SK-N-SH (cell line): Measurements from ENCODE around the gene PDZD2. TPM values are rescaled to one million over a fixed set of nuclear protein-coding genes. Genes with fewer than 3 reads are reported as not detected.
A peak's percentile ranks its signal among the peaks of the same experiment; 100 is the strongest.

Source experiments
- CTCF ChIA-PET: fragments of 300-600, 350-600 bp; formaldehyde crosslinking; extraction: SDS; loops from one replicate; lab custom pipeline; 2021; lab: Yijun Ruan, JAX
- POLR2A ChIA-PET: fragments of 350-600 bp; sonication (Branson Sonifier 250); formaldehyde crosslinking; extraction: SDS; loops from one replicate; lab custom pipeline; 2020; ENCODE audit warnings: antibody characterized with exemption, inconsistent platforms; lab: Yijun Ruan, JAX
- DNase-seq: peaks from one replicate; pipeline ENCODE4 v3.0.0; 2012
- H2AFZ ChIP-seq: fragments of 200-600 bp; sonication (generic); 2 replicates; pipeline ENCODE4 v1.8.1; 2016; ENCODE audit warnings: antibody characterized with exemption, mild to moderate bottlenecking, low read depth
- H3F3A ChIP-seq: fragments of 200-600 bp; sonication (generic); replicated peaks from 2 replicates; pipeline ENCODE3; 2016; ENCODE audit warnings: antibody characterized with exemption, mild to moderate bottlenecking; ENCODE audit not compliant: insufficient read depth
- H3K27ac ChIP-seq, 2 experiments: fragments of 200-500 bp in 1 of 2; fragments of 200-600 bp in 1 of 2; sonication (Bioruptor generic) in 1 of 2; sonication (generic), shearing (Covaris generic) in 1 of 2; 2 replicates each; pipeline versions ENCODE4 v1.5.1 to v1.6.1; 2014 to 2016; ENCODE audit warnings: low read depth in 2 of 2, inconsistent platforms in 1 of 2, low read length in 1 of 2, mild to moderate bottlenecking in 1 of 2, mixed read lengths in 1 of 2
- H3K27me3 ChIP-seq: fragments of 200-600 bp; sonication (generic), shearing (Covaris generic); 2 replicates; pipeline ENCODE4 v1.6.1; 2016; ENCODE audit warnings: mixed run types; ENCODE audit not compliant: insufficient read depth
- H3K36me3 ChIP-seq, 2 experiments: fragments of 200-500 bp in 1 of 2; fragments of 200-600 bp in 1 of 2; sonication (Bioruptor generic) in 1 of 2; sonication (generic) in 1 of 2; replicated peaks in 1 of 2; 2 replicates each; pipeline versions ENCODE3 to v1.5.1; 2014 to 2016; ENCODE audit warnings: low read length in 1 of 2, mild to moderate bottlenecking in 1 of 2; ENCODE audit not compliant: insufficient read depth in 2 of 2, control insufficient read depth in 1 of 2
- H3K4me1 ChIP-seq, 2 experiments: fragments of 200-500 bp in 1 of 2; fragments of 200-600 bp in 1 of 2; sonication (Bioruptor generic) in 1 of 2; sonication (generic), shearing (Covaris generic) in 1 of 2; 2 replicates each; pipeline versions ENCODE4 v1.5.1 to v1.6.1; 2014 to 2016; ENCODE audit warnings: low read depth in 1 of 2, low read length in 1 of 2, mixed run types in 1 of 2; ENCODE audit not compliant: insufficient read depth in 2 of 2, control insufficient read depth in 1 of 2
- H3K4me2 ChIP-seq: fragments of 200-600 bp; sonication (generic), shearing (Covaris generic); 2 replicates; pipeline ENCODE4 v1.6.1; 2017; ENCODE audit warnings: mixed run types
- H3K4me3 ChIP-seq, 2 experiments: fragments of 200-500 bp in 1 of 2; fragments of 200-600 bp in 1 of 2; sonication (Bioruptor generic) in 1 of 2; sonication (generic), shearing (Covaris generic) in 1 of 2; 2 replicates each; pipeline versions ENCODE4 v1.5.1 to v1.8.1; 2014 to 2016; ENCODE audit warnings: low read depth in 2 of 2, inconsistent platforms in 1 of 2, low read length in 1 of 2, mild to moderate bottlenecking in 1 of 2, mixed read lengths in 1 of 2, moderate library complexity in 1 of 2
- H3K79me2 ChIP-seq: fragments of 200-600 bp; sonication (generic); 2 replicates; pipeline ENCODE4 v1.8.1; 2017; ENCODE audit warnings: mild to moderate bottlenecking; ENCODE audit not compliant: insufficient read depth
- H3K9ac ChIP-seq: fragments of 200-600 bp; sonication (generic); 2 replicates; pipeline ENCODE4 v1.6.1; 2017; ENCODE audit warnings: mixed run types
- H3K9me2 ChIP-seq: fragments of 200-600 bp; sonication (generic); 2 replicates; pipeline ENCODE4 v1.6.1; 2017; ENCODE audit warnings: mixed run types
- H3K9me3 ChIP-seq: fragments of 200-600 bp; sonication (generic); 2 replicates; pipeline ENCODE4 v1.6.1; 2017; ENCODE audit warnings: mixed run types, mild to moderate bottlenecking, moderate library complexity
- H4K20me1 ChIP-seq: fragments of 200-600 bp; sonication (generic); 2 replicates; pipeline ENCODE4 v1.6.1; 2017; ENCODE audit warnings: mild to moderate bottlenecking, mixed run types; ENCODE audit not compliant: insufficient read depth
- CHD2 ChIP-seq: fragments of 150-350 bp; IDR thresholded peaks from 2 replicates; pipeline ENCODE4 v1.6.1; 2018; ENCODE audit warnings: low read length; ENCODE audit not compliant: partially characterized antibody
- ELF1 ChIP-seq: IDR thresholded peaks from 2 replicates; pipeline ENCODE4 v1.4.0; 2012
- GATA2 ChIP-seq: sonication (generic); formaldehyde crosslinking; IDR thresholded peaks from 2 replicates; pipeline ENCODE4 v1.5.0; 2020; ENCODE audit warnings: mild to moderate bottlenecking, missing genetic modification reagents
- MXI1 ChIP-seq: IDR thresholded peaks from 2 replicates; pipeline ENCODE4 v1.6.1; 2012; ENCODE audit warnings: mild to moderate bottlenecking, low read depth, low read length, improper control_type of control experiment
- NFIC ChIP-seq: IDR thresholded peaks from 2 replicates; pipeline ENCODE4 v1.4.0; 2012; ENCODE audit warnings: borderline replicate concordance
- PBX3 ChIP-seq: IDR thresholded peaks from 2 replicates; pipeline ENCODE4; 2012
- RXRA ChIP-seq: IDR thresholded peaks from 2 replicates; pipeline ENCODE4 v1.4.0; 2012; ENCODE audit warnings: low read depth, mild to moderate bottlenecking, borderline replicate concordance
- USF1 ChIP-seq: IDR thresholded peaks from 2 replicates; pipeline ENCODE4 v1.4.0; 2012; ENCODE audit warnings: low read depth, borderline replicate concordance
- WGBS: methylation state at CpG from one replicate; pipeline ENCODE4 v1.1.6; 2017; ENCODE audit warnings: low lambda C conversion rate; 5-methylcytosine and 5-hydroxymethylcytosine counted together
- polyA plus RNA-seq, 3 experiments: library from polyadenylated mRNA; depleted of rRNA; stranded (reverse); fragments of >200 nt; gene quantifications; 2 replicates each; pipeline ENCODE4 v1.2.3, GENCODE V29; 2012

PDZD2 gene
- polyA plus RNA-seq, 1 of the 3 experiments (the other 2 are of a cell fraction), result 0.13 TPM

GRCh38 chr5:32100230-32100629 lies 461.3 kb downstream of the PDZD2 start:
- ChIA-PET POLR2A (no interaction called here), CTCF (interaction anchor here (1.0 to 2.1 kb wide), 3 partner anchors 12 to 276 kb away, joined by 4 to 15 read pairs (median 4); no protein-coding TSS in a partner anchor)
- Histone ChIP-seq H4K20me1 (no peaks in the 10 kb centered on the region), H3K79me2 (no peaks in the 10 kb centered on the region), H3K9me2 (no peaks in the 10 kb centered on the region), H3K27me3 (no peaks in the 10 kb centered on the region), H3F3A (peaks cover 4% of the 10 kb centered on the region), H3K4me1 (peaks cover 0 to 28% of the 10 kb centered on the region in 2 experiments; a peak in 1 of 4 replicates), H2AFZ (no peak overlapping the region), H3K36me3 (peaks cover 53 to 55% of the 10 kb centered on the region in 2 experiments), H3K4me3 (no peak overlapping the region), H3K27ac (peak overlapping the region in 1 of 2 experiments; percentile 53; a peak in 2 of 4 replicates), H3K9me3 (no peaks in the 10 kb centered on the region), H3K4me2 (no peak overlapping the region), H3K9ac (no peak overlapping the region)
- peak; percentile 56 for DNase-seq
- peak; percentile 29; the same call in 1 of the 2 replicates for TF ChIP-seq MXI1
- TF ChIP-seq RXRA, result no peak
- 78% methylated on average over 6 of the region's 6 CpGs for WGBS

GRCh38 chr5:32100691-32101302 lies 461.9 kb downstream of the PDZD2 start:
- no peaks in the 10 kb centered on the region for H4K20me1 ChIP-seq
- H3K4me1 ChIP-seq, result peaks cover 0 to 28% of the 10 kb centered on the region in 2 experiments; a peak in 1 of 4 replicates
- H3F3A ChIP-seq, result peaks cover 9% of the 10 kb centered on the region
- no peaks in the 10 kb centered on the region for H3K79me2 ChIP-seq
- no peak overlapping the region for H2AFZ ChIP-seq
- H3K27me3 ChIP-seq, result no peaks in the 10 kb centered on the region
- ChIA-PET POLR2A (no interaction called here), CTCF (interaction anchor here (1.0 to 2.1 kb wide), 3 partner anchors 11 to 276 kb away, joined by 4 to 15 read pairs (median 4); no protein-coding TSS in a partner anchor)
- H3K4me2 ChIP-seq, result no peak overlapping the region
- peak overlapping the region in 1 of 2 experiments; percentile 53; a peak in 2 of 4 replicates for H3K27ac ChIP-seq
- WGBS, result 94% methylated on average over 8 of the region's 8 CpGs
- peaks cover 59 to 60% of the 10 kb centered on the region in 2 experiments for H3K36me3 ChIP-seq
- H3K9ac ChIP-seq, result no peak overlapping the region
- no peaks in the 10 kb centered on the region for H3K9me2 ChIP-seq
- no peaks in the 10 kb centered on the region for H3K9me3 ChIP-seq
- DNase-seq, result no peak
- no peak overlapping the region for H3K4me3 ChIP-seq
- TF ChIP-seq NFIC (no peak), PBX3 (no peak), GATA2 (CRISPR knock-in tag) (no peak), USF1 (no peak), CHD2 (no peak), ELF1 (no peak)
